Measurements from ENCODE around the gene ACTG1.

DNA sequence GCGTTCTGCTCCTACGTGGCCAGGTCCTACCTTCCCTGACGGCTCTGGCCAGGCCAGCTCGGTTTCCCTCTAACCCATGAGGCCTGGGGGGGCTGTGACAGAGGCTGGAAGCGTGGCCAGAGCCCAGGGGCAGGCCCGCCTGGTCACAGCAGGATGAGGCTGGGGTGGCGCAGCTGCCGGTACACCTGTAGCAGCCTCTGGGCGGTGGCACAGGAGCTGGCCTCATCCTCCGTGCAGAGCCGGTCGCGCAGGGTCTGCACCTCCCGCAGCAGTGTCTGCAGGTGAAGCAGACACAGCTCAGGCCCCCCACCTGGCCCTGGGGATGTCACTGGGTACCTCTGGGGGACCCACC is 28.1 kb upstream of the ACTG1 start:
- TF ChIP-seq CBX2 (IDR thresholded peaks at IDR 0.05; ENCODE audit: low read depth, low read length) (no peak), CBX2 (CRISPR knock-in tag; IDR thresholded peaks at IDR 0.05; ENCODE audit: low read depth) (no peak), MBNL3 (CRISPR knock-in tag; conservative IDR thresholded peaks at IDR 0.05) (no peak), HDAC2 (CRISPR knock-in tag; IDR thresholded peaks at IDR 0.05) (no peak), TAF1 (CRISPR knock-in tag; IDR thresholded peaks at IDR 0.05) (no peak), FOXO4 (CRISPR knock-in tag; conservative IDR thresholded peaks at IDR 0.05) (no peak), YY1 (IDR thresholded peaks at IDR 0.05; ENCODE audit: insufficient read depth, insufficient replicate concordance, low read depth, low read length) (no peak), ZNF256 (CRISPR knock-in tag; conservative IDR thresholded peaks at IDR 0.05) (no peak), ZNF512 (CRISPR knock-in tag; IDR thresholded peaks at IDR 0.05) (no peak), THYN1 (CRISPR knock-in tag; IDR thresholded peaks at IDR 0.05; ENCODE audit: borderline replicate concordance, low read depth) (no peak)
- TF ChIP-seq, protein P1, sequence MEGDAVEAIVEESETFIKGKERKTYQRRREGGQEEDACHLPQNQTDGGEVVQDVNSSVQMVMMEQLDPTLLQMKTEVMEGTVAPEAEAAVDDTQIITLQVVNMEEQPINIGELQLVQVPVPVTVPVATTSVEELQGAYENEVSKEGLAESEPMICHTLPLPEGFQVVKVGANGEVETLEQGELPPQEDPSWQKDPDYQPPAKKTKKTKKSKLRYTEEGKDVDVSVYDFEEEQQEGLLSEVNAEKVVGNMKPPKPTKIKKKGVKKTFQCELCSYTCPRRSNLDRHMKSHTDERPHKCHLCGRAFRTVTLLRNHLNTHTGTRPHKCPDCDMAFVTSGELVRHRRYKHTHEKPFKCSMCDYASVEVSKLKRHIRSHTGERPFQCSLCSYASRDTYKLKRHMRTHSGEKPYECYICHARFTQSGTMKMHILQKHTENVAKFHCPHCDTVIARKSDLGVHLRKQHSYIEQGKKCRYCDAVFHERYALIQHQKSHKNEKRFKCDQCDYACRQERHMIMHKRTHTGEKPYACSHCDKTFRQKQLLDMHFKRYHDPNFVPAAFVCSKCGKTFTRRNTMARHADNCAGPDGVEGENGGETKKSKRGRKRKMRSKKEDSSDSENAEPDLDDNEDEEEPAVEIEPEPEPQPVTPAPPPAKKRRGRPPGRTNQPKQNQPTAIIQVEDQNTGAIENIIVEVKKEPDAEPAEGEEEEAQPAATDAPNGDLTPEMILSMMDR (CRISPR knock-in tag; IDR thresholded peaks at IDR 0.05) = no peak
